HFFc6 (cell line): ENCODE measurements around the gene R3HCC1L. TPM values are rescaled to one million over a fixed set of nuclear protein-coding genes. Genes with fewer than 3 reads are reported as not detected.
A peak's percentile ranks its signal among the peaks of the same experiment; 100 is the strongest.

Experiments used
- DNase-seq: peaks from one replicate; pipeline ENCODE4 v3.0.0-alpha.2; 2018
- H3K27ac Mint-ChIP-seq: 2 replicates; pipeline ENCODE4 v1.8.0; 2020; ENCODE audit warnings: mild to moderate bottlenecking, mixed read lengths
- H3K27me3 Mint-ChIP-seq: 2 replicates; pipeline ENCODE4 v1.8.0; 2021; ENCODE audit warnings: mild to moderate bottlenecking, moderate library complexity, mixed read lengths; ENCODE audit not compliant: insufficient read depth
- H3K36me3 Mint-ChIP-seq: 2 replicates; pipeline ENCODE4 v1.8.0; 2021; ENCODE audit warnings: low read depth, mixed read lengths
- H3K4me1 Mint-ChIP-seq: 2 replicates; pipeline ENCODE4 v1.8.0; 2020; ENCODE audit warnings: low read depth, mixed read lengths
- H3K4me3 Mint-ChIP-seq: 2 replicates; pipeline ENCODE4 v1.8.0; 2020; ENCODE audit warnings: mild to moderate bottlenecking, moderate library complexity, mixed read lengths
- H3K9me3 Mint-ChIP-seq: 2 replicates; pipeline ENCODE4 v1.8.0; 2020; ENCODE audit warnings: mild to moderate bottlenecking, mixed read lengths
- CTCF ChIP-seq: fragments of 200-600 bp; sonication (generic); IDR thresholded peaks from 2 replicates; pipeline ENCODE4 v1.5.0; 2021; ENCODE audit warnings: antibody characterized with exemption, mild to moderate bottlenecking
- total RNA-seq, 6 experiments: library from RNA; stranded (reverse); fragmentation: NEBNext Ultra II Directional; extraction: Animal tissue kit (Norgen Biotek cat#: 25700); gene quantifications; 2 replicates in 1 of 6; 3 replicates in 5 of 6; pipeline ENCODE4 v1.2.3, GENCODE V29; 2021

The R3HCC1L gene
- total RNA-seq, 6 experiments from 2014 or later: 7.4 to 8.1 (median 7.6) TPM

DNA sequence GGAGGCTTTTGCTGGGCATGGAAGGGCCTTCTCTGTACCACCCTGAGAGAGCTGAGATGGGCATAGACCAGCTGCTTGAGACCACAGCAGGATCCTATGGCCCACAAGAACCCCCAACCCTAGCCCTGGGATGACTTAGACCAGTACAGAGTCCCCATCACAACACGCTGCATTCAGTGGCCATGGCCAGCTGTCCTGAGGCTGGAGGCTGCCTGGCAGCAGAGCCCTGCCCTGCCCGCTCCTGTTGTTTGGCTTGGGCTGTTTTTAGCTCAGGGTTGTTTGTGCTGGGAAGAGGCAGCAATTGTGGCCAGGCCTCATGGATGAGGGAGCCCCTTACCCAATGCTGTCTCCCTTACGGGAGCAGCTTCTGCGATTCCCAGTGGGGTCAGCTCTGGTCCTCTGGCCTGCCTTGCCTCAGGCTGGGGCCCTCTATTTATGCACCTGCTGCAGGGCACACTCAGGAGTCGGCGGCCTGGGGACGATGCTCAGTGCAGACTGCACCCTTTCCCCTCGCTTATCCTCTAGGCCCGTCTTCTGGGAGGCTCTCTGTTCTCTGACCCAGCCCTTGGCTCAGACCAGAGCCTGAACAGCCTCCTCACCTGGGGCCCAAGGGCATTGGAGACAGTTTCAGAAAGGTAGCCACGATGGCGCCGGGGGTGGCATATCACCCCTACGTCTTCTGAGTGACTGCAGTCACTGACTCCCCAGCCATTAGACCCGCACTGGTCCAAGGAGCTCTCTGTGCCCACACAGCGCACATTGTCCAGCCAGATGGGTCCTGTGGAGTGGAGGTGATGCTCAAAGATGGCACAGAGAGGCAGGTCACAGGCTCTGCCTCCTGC lies 127.2 kb downstream of the R3HCC1L start:
- Mint-ChIP-seq H3K9me3 (no peaks in the 10 kb centered on the region), H3K4me3 (no peak overlapping the region), H3K4me1 (peaks cover 36% of the 10 kb centered on the region), H3K27ac (no peak overlapping the region), H3K27me3 (peaks cover 1% of the 10 kb centered on the region; the same call in 1 of the 2 replicates), H3K36me3 (no peaks in the 10 kb centered on the region; the same call in 1 of the 2 replicates)
- no peak for TF ChIP-seq CTCF
- DNase-seq: no peak

DNA sequence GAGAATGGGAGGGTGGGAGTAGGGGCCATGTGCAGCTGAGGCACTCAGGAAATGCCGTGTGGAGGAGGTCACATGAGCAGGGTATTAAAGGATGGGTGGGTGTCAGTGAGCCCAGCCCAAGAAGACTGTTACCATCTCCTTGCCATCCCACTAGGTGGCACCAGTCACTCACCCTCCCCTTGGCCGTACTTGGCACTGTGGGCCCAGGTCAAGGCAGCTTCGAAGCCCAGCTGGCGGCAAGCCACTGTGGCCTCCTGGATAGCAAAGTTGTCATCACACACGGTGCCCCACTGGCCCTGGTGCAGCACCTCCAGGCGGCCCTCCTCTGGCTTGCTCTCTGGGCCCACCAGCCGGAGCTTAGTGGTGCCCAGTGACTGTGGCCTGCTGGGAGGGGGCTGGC lies 128.1 kb downstream of the R3HCC1L start:
- H3K27me3 Mint-ChIP-seq: peaks cover 1% of the 10 kb centered on the region; the same call in 1 of the 2 replicates

GRCh38 chr10:98263088-98263487 lies 128.6 kb downstream of the R3HCC1L start:
- H3K4me3 Mint-ChIP-seq: no peak overlapping the region
- no peak for DNase-seq
- no peaks in the 10 kb centered on the region for H3K36me3 Mint-ChIP-seq
- TF ChIP-seq CTCF: no peak
- H3K4me1 Mint-ChIP-seq: peaks cover 49% of the 10 kb centered on the region
- no peak overlapping the region for H3K27ac Mint-ChIP-seq
- no peaks in the 10 kb centered on the region for H3K9me3 Mint-ChIP-seq
- H3K27me3 Mint-ChIP-seq: peaks cover 1% of the 10 kb centered on the region; the same call in 1 of the 2 replicates

More for the DNA sequence above, 128.1 kb downstream of the R3HCC1L start:
- H3K4me3 Mint-ChIP-seq: no peak overlapping the region
- peak; percentile 79 for TF ChIP-seq CTCF
- H3K27ac Mint-ChIP-seq: no peak overlapping the region
- no peaks in the 10 kb centered on the region for H3K36me3 Mint-ChIP-seq
- H3K9me3 Mint-ChIP-seq: no peaks in the 10 kb centered on the region
- peaks cover 45% of the 10 kb centered on the region for H3K4me1 Mint-ChIP-seq
- peak; percentile 30 for DNase-seq

GRCh38 chr10:98264378-98265065 lies 130.1 kb downstream of the R3HCC1L start:
- Mint-ChIP-seq H3K36me3 (no peaks in the 10 kb centered on the region), H3K27ac (no peak overlapping the region), H3K4me3 (no peak overlapping the region), H3K27me3 (no peaks in the 10 kb centered on the region; the same call in 1 of the 2 replicates), H3K9me3 (no peaks in the 10 kb centered on the region), H3K4me1 (peaks cover 51% of the 10 kb centered on the region)
- DNase-seq: no peak
- no peak for TF ChIP-seq CTCF

GRCh38 chr10:98265403-98266378 lies 131.2 kb downstream of the R3HCC1L start:
- Mint-ChIP-seq H3K36me3 (no peaks in the 10 kb centered on the region), H3K27ac (peak overlapping the region; percentile 30; the same call in 1 of the 2 replicates), H3K9me3 (no peaks in the 10 kb centered on the region), H3K4me3 (peak overlapping the region; percentile 37; the same call in 1 of the 2 replicates), H3K4me1 (peaks cover 54% of the 10 kb centered on the region), H3K27me3 (no peaks in the 10 kb centered on the region; the same call in 1 of the 2 replicates)
- no peak for TF ChIP-seq CTCF
- DNase-seq: no peak
